K562 (cell line): ENCODE data around the gene CCDC187. TPM values are rescaled to one million over a fixed set of nuclear protein-coding genes. Genes with fewer than 3 reads are reported as not detected.

ENCODE experiments used
- FOXA3 ChIP-seq, 2 experiments: fragments of 450-650 bp in 1 of 2; sonication (generic) in 1 of 2; formaldehyde crosslinking; IDR thresholded peaks in 1 of 2; conservative IDR thresholded peaks in 1 of 2; 2 replicates each; pipeline versions ENCODE4 v1.4.0 to v1.8.0; 2020 to 2022; ENCODE audit warnings: mild to moderate bottlenecking in 2 of 2, missing genetic modification reagents in 1 of 2
- HINFP ChIP-seq: fragments of 450-650 bp; conservative IDR thresholded peaks from 2 replicates; pipeline ENCODE4 v1.6.1; 2016; ENCODE audit warnings: missing genetic modification characterization, low read depth, mild to moderate bottlenecking, control low read depth, missing compliant biosample characterization
- KAT8 ChIP-seq: fragments of 450-650 bp; IDR thresholded peaks from 2 replicates; pipeline ENCODE4 v1.6.1; 2016; ENCODE audit warnings: low read depth, mild to moderate bottlenecking
- MTA1 ChIP-seq: fragments of 450-650 bp; IDR thresholded peaks from 2 replicates; pipeline ENCODE4 v1.6.1; 2017; ENCODE audit warnings: borderline replicate concordance
- NCOA2 ChIP-seq, 2 experiments: fragments of 450-650 bp; IDR thresholded peaks; 2 replicates each; pipeline ENCODE4 v1.6.1; 2018; ENCODE audit warnings: mild to moderate bottlenecking in 2 of 2, moderate library complexity in 1 of 2; ENCODE audit not compliant: partially characterized antibody in 2 of 2
- PHB2 ChIP-seq: fragments of 450-650 bp; IDR thresholded peaks from 2 replicates; pipeline ENCODE4 v1.6.1; 2017; ENCODE audit warnings: low read depth
- RUNX1 ChIP-seq: sonication (generic); IDR thresholded peaks from 2 replicates; pipeline ENCODE4 v1.6.1; 2016; ENCODE audit warnings: antibody characterized with exemption, low read depth
- polyA plus RNA-seq, 8 experiments: library from polyadenylated mRNA; depleted of rRNA in 4 of 8; stranded (reverse) in 5 of 8; unstranded in 3 of 8; fragments of >200 nt; fragmentation: Nextera tagmentation in 2 of 8; fragmentation: Illumina TruSeq in 1 of 8; extraction: Ambion mirVana in 2 of 8; extraction: Trizol in 1 of 8; gene quantifications; 2 replicates each; pipeline versions ENCODE4 v1.2.1 to v1.2.3, GENCODE V29; 2011 to 2014; ENCODE audit warnings: inconsistent platforms in 1 of 8, missing spikeins in 1 of 8
- total RNA-seq, 7 experiments: library from RNA; depleted of rRNA in 6 of 7; stranded (reverse); fragments of >200 nt in 6 of 7; fragmentation: Illumina TruSeq in 2 of 7; extraction: Trizol in 2 of 7; gene quantifications; 2 replicates each; pipeline versions ENCODE4 v1.2.1 to v1.2.3, GENCODE V29; 2011 to 2021; ENCODE audit warnings: low replicate concordance in 1 of 7
- TF ChIP-seq, protein P1 (sequence below), 2 experiments: fragments of 450-650 bp; conservative IDR thresholded peaks; 2 replicates each; pipeline ENCODE4 v1.6.1; 2017; ENCODE audit warnings: mild to moderate bottlenecking in 2 of 2, moderate library complexity in 2 of 2

CCDC187 gene
- total and polyA plus RNA-seq, 9 of the 15 experiments (the other 6 are each of a cell fraction or from before 2014, with no cell fraction given), result not detected

GRCh38 chr9:136292026-136292538 is 11.8 kb downstream of the CCDC187 start (continued):
- TF ChIP-seq, protein P1, sequence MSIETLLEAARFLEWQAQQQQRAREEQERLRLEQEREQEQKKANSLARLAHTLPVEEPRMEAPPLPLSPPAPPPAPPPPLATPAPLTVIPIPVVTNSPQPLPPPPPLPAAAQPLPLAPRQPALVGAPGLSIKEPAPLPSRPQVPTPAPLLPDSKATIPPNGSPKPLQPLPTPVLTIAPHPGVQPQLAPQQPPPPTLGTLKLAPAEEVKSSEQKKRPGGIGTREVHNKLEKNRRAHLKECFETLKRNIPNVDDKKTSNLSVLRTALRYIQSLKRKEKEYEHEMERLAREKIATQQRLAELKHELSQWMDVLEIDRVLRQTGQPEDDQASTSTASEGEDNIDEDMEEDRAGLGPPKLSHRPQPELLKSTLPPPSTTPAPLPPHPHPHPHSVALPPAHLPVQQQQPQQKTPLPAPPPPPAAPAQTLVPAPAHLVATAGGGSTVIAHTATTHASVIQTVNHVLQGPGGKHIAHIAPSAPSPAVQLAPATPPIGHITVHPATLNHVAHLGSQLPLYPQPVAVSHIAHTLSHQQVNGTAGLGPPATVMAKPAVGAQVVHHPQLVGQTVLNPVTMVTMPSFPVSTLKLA (conservative IDR thresholded peaks at IDR 0.05), result no peak
- TF ChIP-seq MTA1 (no peak), NCOA2 (IDR thresholded peaks at IDR 0.05; ENCODE audit: partially characterized antibody in 2 of 2) (no peak), KAT8 (no peak), HINFP (tag) (no peak), FOXA3 (CRISPR knock-in tag; conservative IDR thresholded peaks at IDR 0.05 in 1 of 2, IDR thresholded peaks at IDR 0.05 in 1 of 2) (no peak), RUNX1 (no peak), PHB2 (no peak)
